Stimulated activated CD4-positive, alpha-beta T cell treated with anti-CD3 and anti-CD28 coated beads, Interleukin-4, amount 100 ng/mL, for 4 hours (primary cell): Measurements from ENCODE around the gene LPA.
A peak's percentile ranks its signal among the peaks of the same experiment; 100 is the strongest.
"Not testable (repeated sequence)": the region's sequence is repeated elsewhere in the genome, so short reads cannot be mapped to it uniquely, and the experiment has no call there.

Source experiments
- DNase-seq, 2 experiments: peaks; one replicate each; pipeline ENCODE4 v3.0.0-alpha.2; 2020

LPA gene, protein sequence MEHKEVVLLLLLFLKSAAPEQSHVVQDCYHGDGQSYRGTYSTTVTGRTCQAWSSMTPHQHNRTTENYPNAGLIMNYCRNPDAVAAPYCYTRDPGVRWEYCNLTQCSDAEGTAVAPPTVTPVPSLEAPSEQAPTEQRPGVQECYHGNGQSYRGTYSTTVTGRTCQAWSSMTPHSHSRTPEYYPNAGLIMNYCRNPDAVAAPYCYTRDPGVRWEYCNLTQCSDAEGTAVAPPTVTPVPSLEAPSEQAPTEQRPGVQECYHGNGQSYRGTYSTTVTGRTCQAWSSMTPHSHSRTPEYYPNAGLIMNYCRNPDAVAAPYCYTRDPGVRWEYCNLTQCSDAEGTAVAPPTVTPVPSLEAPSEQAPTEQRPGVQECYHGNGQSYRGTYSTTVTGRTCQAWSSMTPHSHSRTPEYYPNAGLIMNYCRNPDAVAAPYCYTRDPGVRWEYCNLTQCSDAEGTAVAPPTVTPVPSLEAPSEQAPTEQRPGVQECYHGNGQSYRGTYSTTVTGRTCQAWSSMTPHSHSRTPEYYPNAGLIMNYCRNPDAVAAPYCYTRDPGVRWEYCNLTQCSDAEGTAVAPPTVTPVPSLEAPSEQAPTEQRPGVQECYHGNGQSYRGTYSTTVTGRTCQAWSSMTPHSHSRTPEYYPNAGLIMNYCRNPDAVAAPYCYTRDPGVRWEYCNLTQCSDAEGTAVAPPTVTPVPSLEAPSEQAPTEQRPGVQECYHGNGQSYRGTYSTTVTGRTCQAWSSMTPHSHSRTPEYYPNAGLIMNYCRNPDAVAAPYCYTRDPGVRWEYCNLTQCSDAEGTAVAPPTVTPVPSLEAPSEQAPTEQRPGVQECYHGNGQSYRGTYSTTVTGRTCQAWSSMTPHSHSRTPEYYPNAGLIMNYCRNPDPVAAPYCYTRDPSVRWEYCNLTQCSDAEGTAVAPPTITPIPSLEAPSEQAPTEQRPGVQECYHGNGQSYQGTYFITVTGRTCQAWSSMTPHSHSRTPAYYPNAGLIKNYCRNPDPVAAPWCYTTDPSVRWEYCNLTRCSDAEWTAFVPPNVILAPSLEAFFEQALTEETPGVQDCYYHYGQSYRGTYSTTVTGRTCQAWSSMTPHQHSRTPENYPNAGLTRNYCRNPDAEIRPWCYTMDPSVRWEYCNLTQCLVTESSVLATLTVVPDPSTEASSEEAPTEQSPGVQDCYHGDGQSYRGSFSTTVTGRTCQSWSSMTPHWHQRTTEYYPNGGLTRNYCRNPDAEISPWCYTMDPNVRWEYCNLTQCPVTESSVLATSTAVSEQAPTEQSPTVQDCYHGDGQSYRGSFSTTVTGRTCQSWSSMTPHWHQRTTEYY (N-terminal part only)

GRCh38 chr6:160664198-160664597 is at the start of gene LPA:
LPA (minus strand) TSS chr6:160664275; CDS start chr6:160664214, 61 bp downstream.
- not testable (repeated sequence) for DNase-seq

- not testable (repeated sequence) for DNase-seq
These were observed 44.9 kb upstream of the LPA start for GRCh38 chr6:160708993-160709392.

- DNase-seq: not testable (repeated sequence)
These were observed 40.6 kb upstream of the LPA start for GRCh38 chr6:160704688-160705087.

DNA sequence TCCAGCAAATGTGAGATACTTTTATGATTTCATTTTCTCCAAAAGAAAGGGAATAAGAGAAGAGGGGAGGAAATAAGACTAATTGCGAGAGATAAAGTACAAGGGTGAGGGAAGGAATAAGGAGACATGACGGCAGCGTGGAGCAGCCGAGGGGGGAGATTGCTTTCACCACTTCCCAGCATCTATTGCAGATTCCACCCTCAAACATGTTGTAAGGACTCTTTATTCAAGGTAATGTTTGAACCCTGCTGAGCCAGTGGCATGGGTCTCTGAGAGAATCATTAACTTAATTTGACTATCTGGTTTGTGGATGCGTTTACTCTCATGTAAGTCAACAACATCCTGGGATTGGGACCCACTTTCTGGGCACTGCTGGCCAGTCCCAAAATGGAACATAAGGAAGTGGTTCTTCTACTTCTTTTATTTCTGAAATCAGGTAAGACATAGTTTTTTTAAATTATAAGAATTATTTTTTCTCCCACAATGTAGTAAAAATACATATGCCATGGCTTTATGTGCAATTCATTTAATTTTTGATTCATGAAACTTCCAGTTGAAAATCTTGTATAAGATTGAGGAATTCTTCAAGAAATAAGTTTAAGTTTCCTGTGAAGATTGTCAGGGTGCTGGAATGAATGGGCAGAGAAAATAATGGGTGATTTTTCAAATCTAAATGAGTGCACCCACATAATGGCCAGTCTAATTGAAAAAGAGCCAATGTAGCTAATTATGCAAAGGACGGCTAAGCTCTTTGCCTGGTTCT is 38.0 kb upstream of the LPA start, which contains the start of gene PLG:
PLG (plus strand) TSS at position 327 of the 763 bp plus-strand sequence; CDS start at position 388, 61 bp downstream.
- DNase-seq: not testable (repeated sequence)

GRCh38 chr6:160697826-160698225 is 33.8 kb upstream of the LPA start:
- DNase-seq: no peak

- DNase-seq: not testable (repeated sequence)
These were observed 32.8 kb upstream of the LPA start for GRCh38 chr6:160696884-160697283.

DNA sequence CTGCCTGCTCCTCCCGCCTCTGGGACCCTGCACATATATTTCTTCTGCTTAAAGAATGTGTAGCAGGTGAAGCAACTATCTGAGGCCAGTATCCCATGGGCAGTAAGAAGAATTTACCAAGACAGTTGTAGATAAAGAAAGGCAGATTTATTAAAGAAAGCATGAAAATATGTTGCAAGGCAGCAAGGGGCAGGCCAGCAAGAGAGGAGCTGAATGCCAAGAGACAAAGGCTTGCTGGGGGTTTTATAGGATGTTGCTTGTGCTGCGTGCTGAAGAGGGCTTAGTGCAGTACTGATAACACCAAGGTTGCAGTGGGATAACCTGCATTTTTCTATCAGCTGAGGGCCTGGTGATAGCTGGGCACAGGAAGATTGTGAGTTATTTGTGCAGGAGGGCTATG is 31.5 kb upstream of the LPA start:
- not testable (repeated sequence) for DNase-seq

- not testable (repeated sequence) for DNase-seq
These were observed 30.9 kb upstream of the LPA start for GRCh38 chr6:160695025-160695424.

DNA sequence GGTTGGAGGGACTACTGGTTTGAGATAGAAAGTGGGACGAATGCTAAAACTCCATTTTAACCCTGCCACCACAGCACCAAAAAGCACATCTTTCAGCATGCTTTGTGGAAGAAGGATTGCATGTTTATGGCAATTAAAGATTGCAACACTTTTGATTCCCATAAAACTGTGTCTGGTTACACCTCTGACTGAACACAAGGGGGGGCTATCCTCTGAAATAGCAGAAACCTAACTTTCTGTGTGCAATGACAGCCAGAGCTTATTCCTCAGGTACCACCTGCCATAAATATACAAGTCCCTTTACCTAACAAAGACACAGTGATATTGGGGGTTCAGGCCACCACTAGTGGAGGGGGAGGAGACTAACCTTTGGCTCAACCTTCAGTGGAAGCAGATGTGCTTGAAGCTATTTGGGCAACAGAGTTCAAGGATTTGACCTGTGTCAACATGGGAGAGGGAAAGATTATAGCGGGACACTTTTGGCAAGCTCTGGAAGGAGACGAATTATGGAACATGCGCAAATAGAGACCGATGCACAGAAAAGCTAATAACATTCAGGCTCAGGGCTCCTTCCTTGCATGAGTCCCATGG is 28.4 kb upstream of the LPA start:
- DNase-seq: no peak

GRCh38 chr6:160691617-160692016 is 27.5 kb upstream of the LPA start:
- DNase-seq: no peak

DNA sequence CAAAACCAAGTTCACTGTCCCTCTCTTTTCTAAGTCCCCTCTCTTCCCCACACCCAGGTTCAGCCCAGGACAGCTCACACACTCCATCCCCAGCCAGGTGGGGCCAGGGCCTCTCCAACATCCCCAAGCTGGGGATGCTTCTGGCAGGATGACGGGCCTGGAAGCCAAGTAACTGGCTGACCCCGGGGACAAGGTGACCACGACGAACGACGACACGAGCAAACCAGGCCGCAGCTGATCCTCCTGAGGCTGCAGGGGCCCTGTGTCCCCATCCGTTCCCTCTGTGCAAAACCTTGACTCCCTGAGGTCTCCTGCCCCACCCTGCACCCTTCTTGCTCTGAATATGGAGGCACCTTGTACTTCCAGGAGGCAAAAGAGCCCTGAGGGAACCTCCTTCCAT is 26.4 kb upstream of the LPA start:
- DNase-seq: no peak

GRCh38 chr6:160685762-160686450 is 21.8 kb upstream of the LPA start:
- DNase-seq: no peak

DNA sequence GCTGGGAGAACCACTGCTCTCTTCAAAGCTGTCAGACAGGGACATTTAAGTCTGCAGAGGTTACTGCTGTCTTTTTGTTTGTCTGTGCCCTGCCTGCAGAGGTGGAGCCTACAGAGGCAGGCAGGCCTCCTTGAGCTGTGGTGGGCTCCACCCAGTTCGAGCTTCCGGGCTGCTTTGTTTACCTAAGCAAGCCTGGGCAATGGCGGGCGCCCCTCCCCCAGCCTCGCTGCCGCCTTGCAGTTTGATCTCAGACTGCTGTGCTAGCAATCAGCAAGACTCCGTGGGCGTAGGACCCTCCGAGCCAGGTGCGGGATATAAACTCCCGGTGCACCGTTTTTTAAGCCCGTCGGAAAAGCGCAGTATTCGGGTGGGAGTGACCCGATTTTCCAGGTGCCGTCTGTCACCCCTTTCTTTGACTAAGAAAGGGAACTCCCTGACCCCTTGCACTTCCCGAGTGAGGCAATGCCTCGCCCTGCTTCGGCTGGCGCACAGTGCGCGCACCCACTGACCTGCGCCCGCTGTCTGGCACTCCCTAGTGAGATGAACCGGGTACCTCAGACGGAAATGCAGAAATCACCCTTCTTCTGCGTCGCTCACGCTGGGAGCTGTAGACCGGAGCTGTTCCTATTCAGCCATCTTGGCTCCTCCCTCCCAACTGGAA is 21.2 kb upstream of the LPA start:
- DNase-seq: not testable (repeated sequence)

DNA sequence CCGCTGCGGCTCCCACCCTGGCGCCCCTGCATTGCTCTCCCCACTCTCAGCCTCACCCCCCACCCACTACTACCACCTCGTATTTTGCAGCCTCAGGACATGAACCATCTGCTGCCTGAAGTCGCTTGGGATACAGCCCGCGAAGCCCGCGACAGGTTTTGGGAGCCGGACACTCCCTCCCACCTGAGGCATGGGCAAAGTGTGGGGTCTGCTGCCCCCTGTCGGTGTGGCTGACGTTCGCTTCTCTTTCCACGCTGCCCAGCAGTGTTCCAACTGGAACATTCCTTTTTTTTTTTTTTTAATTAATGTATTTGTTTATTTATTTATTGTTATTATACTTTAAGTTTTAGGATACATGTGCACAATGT is 15.3 kb upstream of the LPA start:
- no peak for DNase-seq

- DNase-seq: no peak
These were observed 14.8 kb upstream of the LPA start for GRCh38 chr6:160678744-160679401.

DNA sequence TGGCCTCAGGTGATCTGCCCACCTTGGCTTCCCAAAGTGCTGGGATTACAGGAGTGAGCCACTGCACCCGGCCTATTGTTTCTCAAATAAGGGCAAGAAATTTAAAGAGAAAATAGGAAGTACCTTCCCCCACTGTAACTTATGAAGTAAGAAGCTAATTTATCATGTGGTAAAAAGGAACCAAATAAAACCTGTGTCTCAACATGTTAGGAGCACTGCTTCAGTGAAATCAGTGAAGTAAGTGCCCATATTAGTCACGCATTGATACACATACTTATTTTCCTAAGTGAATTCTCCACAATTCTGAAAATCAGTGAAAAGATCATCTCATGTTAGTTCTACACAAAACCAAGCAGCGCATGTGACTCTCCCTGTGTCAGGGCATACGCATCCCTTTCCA is 14.2 kb upstream of the LPA start:
- DNase-seq: no peak

- not testable (repeated sequence) for DNase-seq
These were observed 12.3 kb upstream of the LPA start for GRCh38 chr6:160676418-160676817.

DNA sequence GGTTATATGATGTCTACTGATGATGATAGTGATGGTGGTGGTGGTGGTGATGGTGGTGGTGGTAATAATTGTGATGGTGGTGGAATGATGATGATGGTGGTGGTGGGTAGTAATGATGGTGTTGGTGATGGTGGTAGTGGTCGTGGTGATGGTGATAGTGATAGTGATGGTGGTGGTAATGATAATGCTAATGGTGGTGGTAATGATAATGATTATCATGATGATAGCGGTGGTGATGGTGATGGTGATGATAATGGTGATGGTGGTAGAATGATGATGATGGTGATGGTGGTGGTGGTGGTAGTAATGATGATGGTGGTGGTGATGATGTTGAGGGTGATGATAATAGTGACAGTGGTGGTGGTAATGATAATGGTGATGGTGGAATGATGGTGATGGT is 4.5 kb upstream of the LPA start:
- DNase-seq: no peak

GRCh38 chr6:160667639-160668481 is 3.8 kb upstream of the LPA start:
- peak; percentile 8 to 11 for DNase-seq
